CD4-positive, alpha-beta T cell treated with Interleukin-21 for 1 hour (primary cell): Measurements from ENCODE around the gene GPR162.
A peak's percentile ranks its signal among the peaks of the same experiment; 100 is the strongest.

Source experiments
- DNase-seq: peaks from one replicate; pipeline ENCODE4 v3.0.0-alpha.2; 2020

Gene GPR162

DNA sequence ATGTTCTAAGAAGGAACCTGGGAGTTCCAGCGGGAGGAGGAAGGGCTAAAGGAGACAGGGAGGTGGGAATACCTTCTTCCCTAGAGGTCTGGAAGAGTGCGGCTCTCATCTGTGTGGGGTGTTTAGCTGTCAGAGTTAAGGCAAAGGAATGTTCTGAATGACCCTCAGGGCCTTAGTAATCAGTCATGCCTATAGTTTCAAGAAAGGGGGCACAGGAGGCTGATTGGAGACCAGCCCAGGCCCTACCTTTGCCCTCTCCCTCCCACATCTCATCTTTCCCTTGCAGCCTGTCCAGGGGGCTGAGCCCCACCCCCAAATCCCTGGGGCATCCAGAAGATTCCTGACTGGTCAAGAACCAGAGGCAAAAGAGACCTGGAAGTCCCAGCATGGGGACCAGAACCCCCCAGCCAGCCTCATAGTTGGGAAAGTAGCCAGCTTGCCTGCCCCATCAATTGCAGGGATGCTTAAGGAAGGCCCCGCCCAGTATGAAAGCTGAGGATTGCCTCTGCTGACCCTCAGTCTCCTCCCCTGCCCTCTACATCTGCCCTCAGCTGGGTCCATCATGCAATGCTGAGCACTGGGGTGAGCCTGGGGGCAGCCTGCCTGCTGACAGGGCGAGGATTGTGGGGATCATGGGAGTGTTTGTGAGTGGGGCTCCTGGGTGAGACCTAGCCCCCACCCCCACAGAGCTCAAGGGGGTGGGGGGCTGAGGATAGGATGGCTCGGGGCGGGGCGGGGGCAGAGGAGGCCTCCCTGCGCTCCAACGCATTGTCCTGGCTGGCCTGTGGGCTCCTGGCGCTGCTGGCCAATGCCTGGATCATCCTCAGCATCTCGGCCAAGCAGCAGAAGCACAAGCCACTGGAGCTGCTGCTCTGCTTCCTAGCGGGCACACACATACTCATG is 1.8 kb downstream of the GPR162 start:
- no peak for DNase-seq

DNA sequence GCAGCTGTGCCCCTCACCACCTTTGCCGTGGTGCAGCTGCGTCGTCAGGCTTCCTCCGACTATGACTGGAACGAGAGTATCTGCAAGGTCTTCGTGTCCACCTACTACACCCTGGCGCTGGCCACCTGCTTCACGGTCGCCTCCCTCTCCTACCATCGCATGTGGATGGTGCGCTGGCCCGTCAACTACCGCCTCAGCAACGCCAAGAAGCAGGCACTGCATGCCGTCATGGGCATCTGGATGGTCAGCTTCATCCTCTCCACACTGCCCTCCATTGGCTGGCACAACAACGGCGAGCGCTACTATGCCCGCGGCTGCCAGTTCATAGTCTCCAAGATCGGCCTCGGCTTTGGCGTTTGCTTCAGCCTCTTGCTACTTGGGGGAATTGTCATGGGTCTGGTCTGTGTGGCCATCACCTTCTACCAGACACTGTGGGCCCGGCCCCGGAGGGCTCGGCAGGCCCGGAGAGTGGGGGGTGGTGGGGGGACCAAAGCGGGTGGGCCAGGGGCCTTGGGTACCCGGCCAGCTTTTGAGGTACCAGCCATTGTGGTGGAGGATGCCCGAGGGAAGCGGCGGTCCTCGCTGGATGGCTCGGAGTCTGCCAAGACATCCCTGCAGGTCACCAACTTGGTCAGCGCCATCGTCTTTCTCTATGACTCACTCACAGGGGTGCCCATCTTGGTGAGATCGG is 2.6 kb downstream of the GPR162 start:
- DNase-seq: no peak

DNA sequence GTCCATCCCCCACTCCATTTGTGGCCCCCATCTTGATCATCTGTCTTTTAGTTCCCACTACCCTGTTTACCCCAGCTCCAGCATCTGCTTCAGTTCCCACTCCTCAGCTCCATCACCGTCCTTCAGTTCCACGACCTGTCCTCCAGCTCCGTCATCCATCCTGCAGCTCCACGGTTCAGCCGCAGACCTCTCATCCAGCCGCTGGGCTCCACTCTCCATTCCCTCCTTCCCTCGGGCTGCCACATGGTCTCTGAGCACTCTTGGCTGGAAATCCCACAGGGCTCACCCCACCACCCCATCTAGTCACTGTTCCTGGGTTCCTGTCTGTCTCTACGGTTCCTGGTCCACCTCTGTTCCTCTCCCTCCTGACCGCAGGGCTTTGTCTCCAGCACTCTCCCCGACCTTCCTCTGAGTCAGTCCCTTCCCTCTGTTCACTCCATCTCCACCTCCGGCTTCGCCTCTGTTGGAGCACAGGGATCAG is 3.3 kb downstream of the GPR162 start:
- DNase-seq: no peak

DNA sequence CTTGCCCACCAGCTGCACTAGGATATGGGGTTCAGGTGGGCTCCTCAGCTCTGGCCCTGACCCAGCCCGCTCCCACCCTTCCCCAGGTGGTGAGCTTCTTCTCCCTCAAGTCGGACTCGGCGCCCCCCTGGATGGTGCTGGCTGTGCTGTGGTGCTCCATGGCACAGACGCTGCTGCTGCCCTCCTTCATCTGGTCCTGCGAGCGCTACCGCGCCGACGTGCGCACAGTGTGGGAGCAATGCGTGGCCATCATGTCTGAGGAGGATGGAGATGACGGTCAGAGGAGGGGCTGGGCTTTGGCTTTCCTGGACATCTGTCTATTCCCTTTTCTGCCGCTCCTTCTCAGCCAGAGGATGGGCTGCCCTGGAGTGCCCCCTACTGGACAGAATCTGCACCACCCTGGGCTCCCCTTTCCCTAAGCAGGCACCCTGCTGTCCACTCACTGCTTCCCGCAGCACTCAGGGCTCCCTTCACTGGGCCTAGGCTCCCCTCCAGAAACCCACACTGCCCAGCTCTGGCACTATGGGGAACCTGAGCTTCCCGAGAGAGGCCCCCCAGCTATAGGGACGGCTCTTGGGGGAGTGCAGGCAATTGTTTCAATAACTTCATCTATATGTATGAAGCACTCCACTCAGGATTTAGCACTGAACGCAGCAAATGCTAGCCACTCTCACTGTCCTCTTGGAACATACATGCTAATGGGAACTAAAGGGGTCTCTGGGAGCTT is 3.9 kb downstream of the GPR162 start:
- DNase-seq: peak; percentile 80

DNA sequence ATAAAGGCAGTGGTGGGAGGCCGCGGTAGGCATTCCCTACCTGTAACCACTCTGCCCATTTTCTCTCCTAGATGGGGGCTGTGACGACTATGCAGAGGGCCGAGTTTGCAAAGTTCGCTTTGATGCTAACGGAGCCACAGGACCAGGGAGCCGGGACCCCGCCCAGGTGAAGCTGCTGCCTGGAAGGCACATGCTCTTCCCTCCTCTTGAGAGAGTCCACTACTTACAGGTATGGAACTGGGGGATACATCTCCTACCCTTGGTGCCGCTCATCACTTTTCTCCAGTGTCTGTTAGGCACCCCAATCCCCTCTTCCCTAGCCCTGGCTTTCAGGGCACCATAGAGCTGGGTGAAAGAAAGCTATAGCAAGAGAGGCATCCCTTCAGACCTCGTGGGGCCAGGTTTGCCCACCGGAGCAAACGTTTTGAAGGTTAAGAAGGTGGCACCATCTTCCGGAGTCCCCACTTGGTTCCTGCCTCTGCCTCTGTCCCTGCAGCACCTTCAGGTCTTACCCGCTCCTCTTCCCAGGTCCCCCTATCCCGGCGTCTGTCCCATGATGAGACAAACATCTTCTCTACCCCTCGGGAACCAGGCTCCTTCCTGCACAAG is 4.6 kb downstream of the GPR162 start:
- no peak for DNase-seq

DNA sequence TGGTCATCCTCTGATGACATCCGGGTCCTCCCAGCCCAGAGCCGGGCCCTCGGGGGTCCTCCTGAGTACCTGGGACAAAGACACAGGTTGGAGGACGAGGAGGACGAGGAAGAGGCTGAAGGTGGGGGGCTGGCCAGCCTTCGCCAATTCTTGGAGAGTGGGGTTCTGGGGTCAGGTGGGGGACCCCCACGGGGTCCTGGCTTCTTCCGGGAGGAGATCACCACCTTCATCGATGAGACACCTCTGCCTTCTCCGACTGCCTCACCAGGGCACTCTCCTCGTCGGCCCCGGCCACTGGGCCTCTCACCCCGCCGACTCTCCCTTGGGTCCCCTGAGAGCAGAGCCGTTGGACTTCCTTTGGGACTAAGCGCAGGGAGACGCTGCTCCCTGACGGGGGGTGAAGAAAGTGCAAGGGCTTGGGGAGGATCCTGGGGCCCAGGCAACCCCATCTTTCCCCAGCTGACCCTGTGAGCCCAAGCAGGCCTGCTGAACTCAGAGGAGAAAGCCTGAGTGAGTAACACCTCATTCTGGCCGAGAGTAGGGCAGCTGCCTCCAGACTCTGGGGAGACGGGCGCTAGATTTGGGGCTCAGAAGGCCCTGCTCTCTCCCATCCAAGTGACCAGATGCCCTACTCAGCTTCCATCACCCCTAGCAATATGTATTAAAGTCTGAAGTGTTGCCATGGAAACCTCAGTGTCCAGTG is 5.3 kb downstream of the GPR162 start:
- no peak for DNase-seq

DNA sequence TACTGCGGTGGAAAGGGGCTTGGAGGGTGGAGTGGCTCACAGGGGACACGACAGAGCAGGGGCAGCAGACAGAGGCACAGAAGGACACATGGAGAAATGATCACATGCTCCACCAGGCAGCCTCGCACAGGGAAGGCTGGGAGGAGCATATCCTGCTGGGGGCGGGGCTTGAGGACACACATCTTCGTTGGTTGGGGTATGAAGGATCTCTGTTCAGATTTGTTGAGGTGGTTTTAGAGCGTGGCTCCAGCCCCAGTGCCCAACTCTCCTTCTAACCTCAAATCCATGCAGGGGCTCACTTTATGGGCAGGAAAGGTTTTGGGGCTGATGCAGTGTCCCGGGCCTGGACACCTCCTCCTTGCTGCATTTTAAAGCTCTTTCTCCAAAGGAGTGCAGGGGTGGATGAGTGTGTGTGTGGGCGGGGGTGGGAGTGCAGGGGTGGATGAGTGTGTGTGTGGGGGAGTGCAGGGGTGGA is 5.9 kb downstream of the GPR162 start:
- peak; percentile 39 for DNase-seq

DNA sequence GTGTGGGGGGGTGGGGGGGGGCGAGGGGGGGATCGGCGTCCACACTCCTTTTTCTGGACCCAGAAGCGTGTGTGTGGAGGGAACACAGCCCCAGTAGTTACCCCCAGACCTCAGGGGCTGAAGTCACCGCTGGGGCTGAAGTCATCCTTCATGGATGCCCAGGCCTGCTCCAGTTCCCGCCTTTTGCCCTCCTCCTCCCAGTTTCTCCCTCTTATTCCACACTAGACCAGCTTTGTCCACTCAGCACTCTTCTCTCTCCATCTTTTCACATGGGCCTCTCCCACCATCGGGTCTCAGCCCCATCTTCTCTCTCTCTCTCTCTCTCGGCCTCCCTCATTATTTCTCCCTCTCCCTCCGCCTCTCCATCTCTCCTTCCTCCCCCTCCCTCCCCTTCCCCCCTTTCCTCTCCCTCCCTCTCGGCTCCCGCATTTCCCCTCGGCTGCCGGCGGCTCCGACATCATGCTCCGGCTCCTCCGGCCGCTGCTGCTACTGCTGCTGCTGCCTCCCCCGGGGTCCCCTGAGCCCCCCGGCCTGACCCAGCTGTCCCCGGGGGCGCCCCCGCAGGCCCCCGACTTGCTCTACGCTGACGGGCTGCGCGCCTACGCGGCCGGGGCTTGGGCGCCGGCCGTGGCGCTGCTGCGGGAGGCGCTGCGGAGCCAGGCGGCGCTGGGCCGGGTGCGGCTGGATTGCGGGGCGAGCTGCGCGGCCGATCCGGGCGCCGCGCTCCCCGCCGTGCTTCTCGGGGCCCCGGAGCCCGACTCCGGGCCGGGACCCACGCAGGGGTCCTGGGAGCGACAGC is 6.6 kb downstream of the GPR162 start, which contains the start of gene P3H3:
P3H3 (plus strand) TSS at position 426 of the 799 bp plus-strand sequence; CDS start at position 460, 34 bp downstream.
- DNase-seq: peak; percentile 24

DNA sequence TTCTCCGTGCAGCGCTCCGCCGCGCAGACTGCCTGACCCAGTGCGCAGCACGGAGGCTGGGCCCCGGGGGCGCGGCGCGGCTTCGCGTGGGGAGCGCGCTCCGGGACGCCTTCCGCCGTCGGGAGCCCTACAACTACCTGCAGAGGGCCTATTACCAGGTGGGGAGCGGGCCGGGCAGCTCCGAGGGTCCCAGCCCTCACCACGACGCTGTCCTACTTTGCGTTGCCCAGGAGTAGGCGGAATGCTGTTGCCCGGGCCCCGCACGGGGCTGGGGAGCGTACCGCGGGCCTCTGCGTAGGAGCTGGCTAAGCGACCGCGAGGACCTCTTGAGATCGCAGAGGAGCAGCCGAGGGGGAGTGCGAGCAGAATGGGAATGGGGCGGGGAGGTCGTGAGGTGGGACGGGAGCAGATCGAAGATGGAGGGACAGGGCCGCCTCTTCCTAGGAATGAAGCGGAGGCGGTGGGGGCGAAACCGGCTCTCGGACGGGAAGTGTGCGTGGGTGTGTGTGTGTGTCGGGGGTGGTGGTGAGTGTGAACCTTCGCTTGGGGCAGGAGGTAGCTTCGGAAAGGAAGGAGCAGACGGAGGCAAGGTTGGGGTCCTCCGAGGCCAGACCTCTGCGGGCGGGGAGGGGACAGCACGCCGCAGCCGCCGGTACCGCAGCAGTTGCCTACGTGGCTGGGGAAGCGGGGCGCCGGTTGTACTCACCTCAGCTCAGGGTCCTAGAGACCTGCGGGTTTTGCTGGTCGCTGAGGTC is 7.3 kb downstream of the GPR162 start:
- DNase-seq: peak; percentile 35

DNA sequence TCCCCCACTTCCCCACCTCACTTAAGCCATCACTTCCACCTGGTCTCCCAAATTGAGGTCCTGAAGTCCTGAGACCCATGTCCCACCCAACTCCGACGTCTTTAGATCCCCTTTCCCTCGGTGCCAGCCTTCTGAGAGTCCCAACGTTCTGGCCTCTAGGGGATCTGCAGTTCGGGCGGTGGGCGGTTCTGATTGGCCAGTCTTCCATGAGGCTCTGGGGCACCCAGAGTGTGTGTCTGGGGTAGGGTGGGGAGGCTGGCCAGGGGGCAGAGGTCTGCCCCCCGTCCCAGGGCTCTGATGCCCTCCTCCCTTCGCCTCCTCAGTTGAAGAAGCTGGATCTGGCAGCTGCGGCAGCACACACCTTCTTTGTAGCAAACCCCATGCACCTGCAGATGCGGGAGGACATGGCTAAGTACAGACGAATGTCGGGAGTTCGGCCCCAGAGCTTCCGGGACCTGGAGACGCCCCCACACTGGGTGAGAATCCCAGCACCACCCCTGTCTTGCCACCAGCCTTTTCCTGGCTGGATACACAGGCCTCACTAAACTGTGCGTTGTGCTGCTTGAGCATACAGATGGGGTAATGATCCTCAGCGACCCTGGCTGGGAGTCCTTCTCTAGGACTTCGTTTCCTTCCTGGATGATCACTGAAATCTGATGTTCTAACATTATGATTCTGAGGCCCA is 8.1 kb downstream of the GPR162 start:
- DNase-seq: no peak

DNA sequence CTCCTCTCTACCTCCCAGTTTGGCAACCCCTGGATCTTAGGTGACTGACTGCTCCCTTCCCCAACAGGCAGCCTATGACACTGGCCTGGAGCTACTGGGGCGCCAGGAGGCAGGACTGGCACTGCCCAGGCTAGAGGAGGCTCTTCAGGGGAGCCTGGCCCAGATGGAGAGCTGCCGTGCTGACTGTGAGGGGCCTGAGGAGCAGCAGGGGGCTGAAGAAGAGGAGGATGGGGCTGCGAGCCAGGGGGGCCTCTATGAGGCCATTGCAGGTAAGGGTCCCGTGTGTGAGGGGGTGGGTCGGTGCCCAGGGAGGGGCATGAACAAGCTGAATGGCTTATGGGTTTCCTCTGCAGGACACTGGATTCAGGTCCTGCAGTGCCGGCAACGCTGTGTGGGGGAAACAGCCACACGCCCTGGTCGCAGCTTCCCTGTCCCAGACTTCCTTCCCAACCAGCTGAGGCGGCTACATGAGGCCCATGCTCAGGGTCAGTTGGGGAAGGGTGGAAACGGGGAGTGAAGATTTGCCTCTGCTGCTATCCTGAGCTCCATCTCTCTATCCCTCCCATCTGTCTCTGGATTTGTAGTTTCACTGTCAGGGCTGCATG is 8.8 kb downstream of the GPR162 start:
- DNase-seq: no peak

DNA sequence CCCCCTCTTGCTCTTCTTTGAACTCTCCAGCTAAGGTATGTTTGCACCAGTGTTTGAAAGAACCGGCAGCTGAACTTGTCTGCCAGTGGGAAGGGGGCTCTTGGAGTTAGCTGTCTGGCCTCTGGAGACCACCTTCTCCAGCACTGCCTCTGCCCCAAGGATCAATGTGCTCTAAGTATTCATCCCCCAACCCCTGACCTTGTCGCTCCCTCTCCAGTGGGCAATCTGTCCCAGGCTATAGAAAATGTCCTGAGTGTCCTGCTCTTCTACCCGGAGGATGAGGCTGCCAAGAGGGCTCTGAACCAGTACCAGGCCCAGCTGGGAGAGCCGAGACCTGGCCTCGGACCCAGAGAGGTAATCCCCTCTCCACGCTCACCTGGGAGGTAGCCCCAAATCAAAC is 9.4 kb downstream of the GPR162 start:
- no peak for DNase-seq

DNA sequence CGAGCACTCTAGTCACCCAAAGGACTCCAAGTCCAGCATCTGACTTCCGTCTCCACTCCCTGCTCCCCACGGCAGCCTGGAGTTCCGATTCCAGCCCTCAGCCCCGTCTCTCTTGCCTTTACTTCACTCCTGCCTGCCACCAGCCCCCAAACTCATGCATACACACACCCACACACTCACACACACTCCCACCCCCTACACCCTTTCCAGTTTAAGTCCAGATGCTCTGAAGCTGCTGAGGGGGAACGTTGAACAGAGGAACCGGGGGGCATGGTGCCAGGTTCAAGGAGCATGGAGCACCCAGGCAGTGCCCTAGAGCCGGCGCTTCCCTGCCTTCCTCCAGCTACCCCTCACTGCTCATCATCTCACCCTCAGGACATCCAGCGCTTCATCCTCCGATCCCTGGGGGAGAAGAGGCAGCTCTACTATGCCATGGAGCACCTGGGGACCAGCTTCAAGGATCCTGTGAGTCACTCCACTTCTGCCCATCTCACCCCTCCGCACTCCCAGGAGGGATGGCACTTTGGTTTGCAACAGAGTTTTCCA is 9.9 kb downstream of the GPR162 start:
- no peak for DNase-seq

DNA sequence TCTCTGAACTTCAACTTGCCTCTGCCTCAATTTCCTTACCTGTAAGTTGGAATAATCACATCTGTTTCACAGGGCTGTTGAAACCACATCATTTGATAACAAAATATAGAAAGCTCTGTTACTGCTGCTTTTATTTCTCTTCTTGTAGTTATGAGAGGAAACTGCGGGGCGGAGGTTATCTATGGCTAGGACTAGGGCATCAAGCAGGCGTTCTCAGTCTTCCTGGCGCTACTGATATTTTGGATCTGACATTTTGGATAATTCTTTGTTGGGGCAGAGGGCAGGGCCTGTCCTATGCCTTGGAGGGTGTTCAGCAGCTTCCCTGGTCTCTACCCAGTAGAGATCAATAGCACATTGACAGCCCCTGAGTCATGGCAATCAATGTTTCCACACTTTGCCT is 10.5 kb downstream of the GPR162 start:
- no peak for DNase-seq

DNA sequence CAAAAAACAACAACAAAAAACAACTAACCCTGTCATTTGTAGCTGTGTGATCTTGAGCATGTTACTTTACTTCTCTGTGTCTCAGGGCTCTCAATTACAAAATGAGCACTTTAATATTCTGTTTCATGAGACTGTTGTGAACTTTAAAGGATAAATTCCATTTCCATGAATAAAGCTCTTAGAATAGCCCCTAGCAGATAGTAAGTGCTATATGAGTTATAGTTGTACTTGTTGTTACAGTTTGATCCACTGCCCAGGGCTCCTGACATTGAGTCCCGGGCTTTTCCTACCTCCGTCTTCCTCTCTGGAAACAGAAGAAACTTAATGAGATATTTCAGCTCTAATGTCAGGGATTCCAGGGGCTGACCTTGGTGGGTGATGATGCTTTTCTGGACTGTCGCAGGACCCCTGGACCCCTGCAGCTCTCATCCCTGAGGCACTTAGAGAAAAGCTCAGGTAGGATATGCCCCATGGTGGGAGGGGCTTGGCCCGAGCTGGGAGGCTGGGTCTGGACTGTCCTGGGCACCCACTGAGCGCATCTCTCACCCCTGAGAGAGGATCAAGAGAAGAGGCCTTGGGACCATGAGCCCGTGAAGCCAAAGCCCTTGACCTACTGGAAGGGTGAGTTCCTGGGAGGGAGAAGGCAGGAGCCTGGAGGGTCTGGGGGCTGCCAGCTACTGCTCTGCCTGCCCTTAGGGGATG is 11.7 kb downstream of the GPR162 start:
- no peak for DNase-seq

DNA sequence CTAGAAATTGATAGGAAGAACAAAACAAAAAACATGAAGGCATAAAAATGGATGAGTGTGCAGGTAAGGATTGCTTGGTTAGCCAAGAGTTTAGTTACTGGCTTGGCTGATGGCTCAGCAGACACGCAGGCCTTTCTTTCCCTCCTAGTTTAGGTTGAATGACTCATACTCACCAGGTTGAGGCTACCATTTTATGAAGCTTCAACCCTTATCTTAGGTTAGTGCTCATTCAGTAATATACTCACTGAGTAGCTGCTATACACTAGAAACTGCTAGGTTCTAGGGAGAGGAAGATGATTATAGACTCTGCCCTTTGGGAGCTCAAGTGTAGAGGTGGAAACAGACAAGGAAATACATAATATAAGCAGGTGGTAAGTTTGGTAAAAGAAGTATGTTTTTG is 12.6 kb downstream of the GPR162 start:
- no peak for DNase-seq

DNA sequence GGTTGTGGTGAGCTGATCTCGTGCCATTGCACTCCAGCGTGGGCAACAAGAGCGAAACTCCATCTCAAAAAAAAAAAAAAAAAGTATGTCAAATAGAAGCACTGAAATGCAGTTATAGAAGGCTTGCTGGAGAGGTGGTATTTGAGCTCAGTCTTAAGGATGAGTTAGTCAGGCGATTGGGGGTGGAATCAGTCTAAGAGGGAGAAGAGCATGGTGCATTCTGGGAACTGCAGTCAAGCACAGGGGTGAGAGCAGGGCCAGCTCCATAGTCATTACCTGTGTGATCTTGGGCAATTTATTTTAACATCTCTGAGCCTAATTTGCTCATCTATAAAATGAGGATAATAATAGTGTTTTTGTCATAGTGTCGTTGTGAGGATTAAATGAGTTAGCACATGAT is 13.3 kb downstream of the GPR162 start:
- no peak for DNase-seq

DNA sequence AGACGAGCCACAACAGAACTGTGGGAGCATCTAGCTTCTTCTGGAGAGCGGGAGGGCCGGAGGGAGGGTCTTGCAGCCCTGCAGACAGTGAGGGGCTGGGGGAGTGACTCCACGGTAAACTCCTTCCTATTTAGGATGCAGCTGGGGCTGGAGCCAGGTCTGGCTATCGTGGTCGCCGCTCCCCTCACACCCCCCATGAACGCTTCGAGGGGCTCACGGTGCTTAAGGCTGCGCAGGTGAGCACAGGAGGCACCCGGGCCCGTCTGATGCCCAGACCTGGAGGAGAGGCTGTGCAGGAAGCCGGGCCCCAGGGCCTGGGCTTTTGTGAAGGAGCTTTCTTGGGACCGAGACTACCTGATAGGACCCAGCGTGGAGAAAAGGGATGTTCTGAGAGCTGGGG is 15.2 kb downstream of the GPR162 start:
- DNase-seq: no peak
